ENCODE data around the gene CASK.

DNA sequence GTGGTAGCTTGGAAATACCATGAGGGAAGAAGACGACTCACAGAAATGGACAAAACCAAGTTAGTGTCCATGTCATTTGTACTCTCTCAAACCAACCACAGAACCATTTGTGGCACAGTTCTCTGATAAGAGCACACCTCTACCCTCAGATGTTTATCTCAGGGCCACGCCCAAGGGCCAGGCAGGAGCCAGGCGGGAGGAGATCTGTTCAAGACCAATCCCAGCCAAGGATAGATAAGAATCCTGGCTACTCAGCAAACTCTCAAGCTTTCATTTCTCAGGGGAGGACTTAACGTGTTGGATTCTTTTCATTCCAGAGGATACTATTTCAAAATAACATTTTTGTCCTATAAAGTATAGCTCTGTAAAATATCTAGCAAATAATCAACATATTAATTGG lies 381.2 kb downstream of the CASK start:
- TF ChIP-seq, protein P1, sequence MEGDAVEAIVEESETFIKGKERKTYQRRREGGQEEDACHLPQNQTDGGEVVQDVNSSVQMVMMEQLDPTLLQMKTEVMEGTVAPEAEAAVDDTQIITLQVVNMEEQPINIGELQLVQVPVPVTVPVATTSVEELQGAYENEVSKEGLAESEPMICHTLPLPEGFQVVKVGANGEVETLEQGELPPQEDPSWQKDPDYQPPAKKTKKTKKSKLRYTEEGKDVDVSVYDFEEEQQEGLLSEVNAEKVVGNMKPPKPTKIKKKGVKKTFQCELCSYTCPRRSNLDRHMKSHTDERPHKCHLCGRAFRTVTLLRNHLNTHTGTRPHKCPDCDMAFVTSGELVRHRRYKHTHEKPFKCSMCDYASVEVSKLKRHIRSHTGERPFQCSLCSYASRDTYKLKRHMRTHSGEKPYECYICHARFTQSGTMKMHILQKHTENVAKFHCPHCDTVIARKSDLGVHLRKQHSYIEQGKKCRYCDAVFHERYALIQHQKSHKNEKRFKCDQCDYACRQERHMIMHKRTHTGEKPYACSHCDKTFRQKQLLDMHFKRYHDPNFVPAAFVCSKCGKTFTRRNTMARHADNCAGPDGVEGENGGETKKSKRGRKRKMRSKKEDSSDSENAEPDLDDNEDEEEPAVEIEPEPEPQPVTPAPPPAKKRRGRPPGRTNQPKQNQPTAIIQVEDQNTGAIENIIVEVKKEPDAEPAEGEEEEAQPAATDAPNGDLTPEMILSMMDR (IDR thresholded peaks at IDR 0.05; ENCODE audit: insufficient read depth, low read length) = no peak
- TF ChIP-seq POLR2AphosphoS5 (IDR thresholded peaks at IDR 0.05; ENCODE audit: low read depth) = no peak
- TF ChIP-seq, protein P2, sequence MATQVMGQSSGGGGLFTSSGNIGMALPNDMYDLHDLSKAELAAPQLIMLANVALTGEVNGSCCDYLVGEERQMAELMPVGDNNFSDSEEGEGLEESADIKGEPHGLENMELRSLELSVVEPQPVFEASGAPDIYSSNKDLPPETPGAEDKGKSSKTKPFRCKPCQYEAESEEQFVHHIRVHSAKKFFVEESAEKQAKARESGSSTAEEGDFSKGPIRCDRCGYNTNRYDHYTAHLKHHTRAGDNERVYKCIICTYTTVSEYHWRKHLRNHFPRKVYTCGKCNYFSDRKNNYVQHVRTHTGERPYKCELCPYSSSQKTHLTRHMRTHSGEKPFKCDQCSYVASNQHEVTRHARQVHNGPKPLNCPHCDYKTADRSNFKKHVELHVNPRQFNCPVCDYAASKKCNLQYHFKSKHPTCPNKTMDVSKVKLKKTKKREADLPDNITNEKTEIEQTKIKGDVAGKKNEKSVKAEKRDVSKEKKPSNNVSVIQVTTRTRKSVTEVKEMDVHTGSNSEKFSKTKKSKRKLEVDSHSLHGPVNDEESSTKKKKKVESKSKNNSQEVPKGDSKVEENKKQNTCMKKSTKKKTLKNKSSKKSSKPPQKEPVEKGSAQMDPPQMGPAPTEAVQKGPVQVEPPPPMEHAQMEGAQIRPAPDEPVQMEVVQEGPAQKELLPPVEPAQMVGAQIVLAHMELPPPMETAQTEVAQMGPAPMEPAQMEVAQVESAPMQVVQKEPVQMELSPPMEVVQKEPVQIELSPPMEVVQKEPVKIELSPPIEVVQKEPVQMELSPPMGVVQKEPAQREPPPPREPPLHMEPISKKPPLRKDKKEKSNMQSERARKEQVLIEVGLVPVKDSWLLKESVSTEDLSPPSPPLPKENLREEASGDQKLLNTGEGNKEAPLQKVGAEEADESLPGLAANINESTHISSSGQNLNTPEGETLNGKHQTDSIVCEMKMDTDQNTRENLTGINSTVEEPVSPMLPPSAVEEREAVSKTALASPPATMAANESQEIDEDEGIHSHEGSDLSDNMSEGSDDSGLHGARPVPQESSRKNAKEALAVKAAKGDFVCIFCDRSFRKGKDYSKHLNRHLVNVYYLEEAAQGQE (IDR thresholded peaks at IDR 0.05; ENCODE audit: insufficient replicate concordance, low read depth) = no peak
